Stimulated activated CD4-positive, alpha-beta T cell treated with anti-CD3 and anti-CD28 coated beads, Interleukin-2, amount 100 ng/mL, for 48 hours (primary cell): Measurements from ENCODE around the gene NKAP.
"Not testable (repeated sequence)": the region's sequence is repeated elsewhere in the genome, so short reads cannot be mapped to it uniquely, and the experiment has no call there.

Experiments used
- DNase-seq, 2 donors: peaks; one replicate each; pipeline ENCODE4 v3.0.0-alpha.2; 2020

The NKAP gene

DNA sequence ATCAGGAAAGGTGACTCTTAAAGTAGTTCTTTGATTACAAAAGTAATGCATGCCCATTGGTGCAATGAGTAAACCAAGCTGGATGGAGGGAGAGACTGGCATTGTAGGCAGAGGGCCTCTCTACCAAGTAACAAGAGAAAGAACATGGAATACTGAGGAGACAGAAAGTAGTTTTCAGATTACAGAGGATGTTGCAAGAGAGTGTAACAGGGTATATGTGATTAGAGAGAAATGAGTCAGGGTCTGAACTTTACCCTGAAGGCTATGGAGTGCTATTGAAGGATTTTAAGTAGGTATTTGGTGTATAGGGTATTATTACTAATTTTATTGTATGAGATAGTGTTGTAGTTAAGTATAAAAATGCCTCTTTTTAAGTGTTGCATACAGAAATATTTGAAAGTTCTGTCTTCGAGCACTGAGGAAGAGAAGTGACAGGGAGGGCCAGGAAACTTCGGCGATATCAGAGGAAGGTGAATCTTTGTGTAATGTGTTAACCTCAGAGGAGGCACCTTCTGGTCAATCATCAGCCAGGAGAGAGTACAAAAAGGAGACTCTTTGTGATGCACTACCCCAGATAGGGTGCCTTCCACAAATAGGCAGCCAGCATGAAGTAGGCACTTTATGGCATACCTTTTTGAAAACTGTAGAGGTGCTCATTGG lies 8.2 kb downstream of the NKAP start:
- no peak for DNase-seq

DNA sequence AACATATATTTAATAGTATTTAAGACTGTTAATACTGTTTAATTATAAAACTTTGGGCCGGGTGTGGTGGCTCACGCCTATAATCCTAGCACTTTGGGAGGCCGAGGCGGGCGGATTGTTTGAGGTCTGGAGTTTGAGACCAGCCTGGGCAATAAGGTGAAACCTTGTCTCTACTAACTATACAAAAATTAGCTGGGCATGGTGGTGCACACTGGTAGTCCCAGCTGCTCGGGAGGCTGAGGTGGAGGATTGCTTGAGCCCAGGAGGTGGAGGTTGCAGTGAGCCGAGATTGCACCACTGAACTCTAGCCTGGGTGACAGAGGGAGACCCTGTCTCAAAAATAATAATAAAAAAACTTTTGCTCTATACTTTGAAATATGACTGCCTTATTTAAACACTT lies 21.2 kb downstream of the NKAP start:
- not testable (repeated sequence) for DNase-seq

DNA sequence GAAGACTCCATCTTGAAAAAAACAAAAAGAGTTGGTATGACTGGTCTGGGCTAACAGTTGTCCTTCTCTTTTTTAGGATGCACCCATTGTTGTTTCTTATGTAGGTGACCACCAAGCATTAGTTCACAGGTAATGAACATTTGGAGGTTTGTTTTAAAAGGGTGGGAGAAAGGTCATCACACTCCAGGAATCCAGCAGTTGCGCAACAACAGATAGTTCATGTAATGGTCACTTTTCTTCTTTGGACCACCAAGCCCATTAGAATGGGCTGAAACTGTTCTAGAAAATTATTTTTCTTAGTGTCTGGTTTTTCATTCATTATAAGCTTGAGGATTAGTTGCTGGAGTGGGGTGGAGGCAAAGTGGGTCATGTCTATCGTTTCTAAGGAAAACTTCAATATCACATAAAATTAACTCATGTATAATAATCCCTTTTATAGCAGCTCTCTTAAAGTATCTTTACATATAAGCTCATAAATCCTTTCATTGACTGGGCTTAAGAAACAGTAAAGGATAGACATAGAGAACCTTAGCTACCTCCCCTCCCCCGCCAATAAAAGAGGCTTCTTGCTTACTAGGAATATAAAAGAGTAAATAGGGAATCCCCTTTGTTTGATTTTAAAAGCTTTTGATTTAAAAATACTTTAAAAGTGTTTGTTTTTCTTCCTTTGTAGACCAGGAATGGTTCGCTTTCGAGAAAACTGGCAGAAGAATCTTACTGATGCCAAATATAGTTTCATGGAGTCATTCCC lies 23.5 kb downstream of the NKAP start:
- no peak for DNase-seq

DNA sequence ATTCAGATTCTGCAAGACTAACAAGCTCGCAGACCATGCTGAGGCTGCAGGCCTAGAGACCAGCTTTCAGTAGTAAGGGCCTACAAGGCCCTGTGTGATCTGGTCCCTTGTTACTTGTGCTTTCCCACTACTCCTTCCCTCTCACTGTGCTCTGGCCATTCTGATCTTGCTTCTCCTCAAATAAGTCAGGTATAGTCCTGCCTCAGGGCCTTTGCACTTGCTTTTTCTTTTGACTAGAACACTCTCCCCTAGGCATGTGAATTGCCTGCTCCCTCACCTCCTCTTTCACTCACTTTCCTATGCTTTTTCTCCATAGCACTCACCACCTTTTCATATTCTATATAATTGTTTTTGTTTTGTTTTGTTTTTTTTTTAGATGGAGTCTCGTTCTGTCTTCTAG lies 25.7 kb downstream of the NKAP start:
- DNase-seq: no peak

DNA sequence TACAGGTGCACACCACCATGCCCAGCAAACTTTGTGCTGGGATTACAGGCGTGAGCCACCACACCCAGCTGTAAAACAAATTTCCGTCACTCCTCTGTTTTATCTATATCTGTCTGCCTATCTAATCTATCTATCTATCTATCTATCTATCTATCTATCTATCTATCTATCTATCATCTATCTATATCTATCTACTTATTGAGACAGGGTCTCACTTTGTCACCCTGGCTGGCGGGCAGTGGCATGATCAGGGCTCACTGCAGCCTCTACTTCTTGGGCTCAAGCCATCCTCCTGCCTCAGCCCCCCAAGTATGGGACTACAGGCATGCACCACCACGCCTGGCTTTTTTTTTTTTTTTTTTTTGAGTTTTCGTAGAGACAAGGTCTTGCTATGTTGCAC lies 27.2 kb downstream of the NKAP start:
- no peak for DNase-seq

DNA sequence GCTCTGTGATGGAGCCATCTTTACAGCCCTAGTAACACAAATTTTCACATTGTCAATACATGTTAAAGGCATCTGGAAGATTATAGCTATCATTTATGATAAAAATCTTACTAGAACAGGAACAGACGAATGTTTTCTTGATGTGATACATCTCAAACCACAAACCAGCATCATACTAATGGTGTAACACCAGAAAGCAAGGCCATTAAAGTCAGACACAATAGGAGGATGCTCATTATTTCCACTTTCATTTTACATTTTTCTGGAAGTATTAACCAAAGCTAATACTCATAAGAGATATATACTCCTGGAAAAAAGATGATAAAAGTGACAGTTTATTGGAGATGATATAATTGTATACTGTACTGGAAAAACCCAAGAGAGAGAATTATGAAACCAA lies 42.6 kb downstream of the NKAP start:
- DNase-seq: no peak

DNA sequence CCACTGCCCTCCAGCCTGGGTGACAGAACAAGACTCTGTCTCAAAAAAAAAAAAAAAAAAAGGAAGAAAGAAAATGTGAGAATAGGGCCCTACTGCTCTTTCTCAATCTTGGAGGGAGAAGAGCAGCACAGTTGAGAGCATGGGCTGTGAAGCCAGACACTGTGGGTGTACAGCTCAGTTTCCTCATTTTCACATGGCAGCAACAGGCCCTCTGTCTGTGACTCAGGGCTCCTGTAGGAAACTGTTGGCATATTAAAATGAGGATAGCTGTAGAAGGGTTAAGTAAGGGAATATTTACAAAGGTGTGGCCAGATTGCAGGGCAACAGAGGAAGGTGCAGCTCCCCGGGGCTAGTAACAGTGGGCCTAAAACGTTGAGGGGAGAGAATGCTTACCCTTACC lies 44.4 kb downstream of the NKAP start:
- DNase-seq: no peak

DNA sequence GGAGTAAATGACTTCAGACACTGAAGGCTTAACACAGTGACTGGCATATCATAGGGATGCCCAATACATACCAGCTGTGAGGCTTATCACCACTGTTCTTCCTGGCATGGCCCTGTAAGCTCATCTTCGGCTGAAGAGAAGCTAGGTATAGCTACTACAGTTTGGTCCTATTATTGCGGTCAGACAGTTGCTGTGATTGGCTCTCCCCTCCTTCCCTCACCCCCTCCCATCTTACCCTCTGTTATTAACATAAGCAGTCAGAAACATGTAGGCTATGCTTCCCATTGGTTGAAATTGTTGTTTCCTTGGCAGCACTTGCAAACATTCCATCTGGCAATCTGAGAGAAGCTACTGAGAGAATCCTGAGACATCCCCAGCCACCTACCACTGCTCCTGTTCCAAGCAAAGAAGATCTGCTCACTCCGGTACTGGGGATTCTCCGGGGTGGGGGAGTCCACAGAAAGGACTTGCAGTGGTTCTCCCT lies 47.7 kb downstream of the NKAP start, which contains the start of gene AKAP14:
Gene AKAP14 (plus strand): TSS at position 51 of the 484 bp plus-strand sequence. CDS start 7,331 bp downstream, outside the sequence.
- DNase-seq: no peak

DNA sequence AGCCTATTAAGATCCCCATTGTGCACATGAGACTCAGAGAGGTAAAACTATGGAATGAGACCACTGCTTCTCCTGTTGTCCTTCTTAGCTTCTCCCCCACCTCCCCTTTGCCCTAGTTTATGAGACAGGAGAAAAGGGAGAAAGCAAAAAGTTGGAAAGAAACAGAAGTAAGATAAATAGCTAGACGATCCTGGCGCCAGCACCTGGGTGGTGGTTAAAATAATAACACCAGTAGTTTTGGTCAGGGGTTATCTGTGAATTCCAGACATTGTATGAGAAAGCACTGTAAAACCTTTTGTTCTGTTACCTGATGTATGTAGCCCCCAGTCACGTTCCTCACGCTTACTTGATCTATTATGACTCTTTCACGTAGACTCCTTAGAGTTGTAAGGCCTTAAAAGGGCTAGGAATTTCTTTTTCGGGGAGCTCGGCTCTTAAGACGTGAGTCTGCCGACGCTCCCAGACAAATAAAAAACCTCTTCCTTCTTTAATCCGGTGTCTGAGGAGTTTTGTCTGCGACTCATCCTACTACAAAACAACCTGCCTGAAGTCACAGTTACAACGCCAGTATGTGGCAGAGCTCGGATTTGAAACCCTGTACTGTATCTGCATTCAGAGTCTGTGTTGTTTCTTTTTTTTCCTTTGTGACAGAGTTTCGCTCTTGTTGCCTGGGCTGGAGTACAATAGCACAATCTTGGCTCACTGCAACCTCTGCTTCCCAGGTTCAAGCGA lies 51.4 kb downstream of the NKAP start:
- not testable (repeated sequence) for DNase-seq

DNA sequence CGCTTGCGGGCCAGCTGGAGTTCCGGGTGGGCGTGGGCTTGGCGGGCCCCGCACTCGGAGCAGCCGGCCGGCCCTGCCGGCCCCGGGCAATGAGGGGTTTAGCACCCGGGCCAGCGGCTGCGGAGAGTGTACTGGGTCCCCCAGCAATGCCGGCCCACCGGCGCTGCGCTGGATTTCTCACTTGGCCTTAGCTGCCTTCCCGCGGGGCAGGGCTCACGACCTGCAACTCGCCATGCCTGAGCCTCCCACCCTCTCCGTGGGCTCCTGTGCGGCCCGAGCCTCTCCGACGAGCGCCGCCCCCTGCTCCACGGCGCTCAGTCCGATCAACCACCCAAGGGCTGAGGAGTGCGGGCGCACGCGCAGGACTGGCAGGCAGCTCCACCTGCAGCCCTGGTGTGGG lies 52.9 kb downstream of the NKAP start:
- DNase-seq: not testable (repeated sequence)

DNA sequence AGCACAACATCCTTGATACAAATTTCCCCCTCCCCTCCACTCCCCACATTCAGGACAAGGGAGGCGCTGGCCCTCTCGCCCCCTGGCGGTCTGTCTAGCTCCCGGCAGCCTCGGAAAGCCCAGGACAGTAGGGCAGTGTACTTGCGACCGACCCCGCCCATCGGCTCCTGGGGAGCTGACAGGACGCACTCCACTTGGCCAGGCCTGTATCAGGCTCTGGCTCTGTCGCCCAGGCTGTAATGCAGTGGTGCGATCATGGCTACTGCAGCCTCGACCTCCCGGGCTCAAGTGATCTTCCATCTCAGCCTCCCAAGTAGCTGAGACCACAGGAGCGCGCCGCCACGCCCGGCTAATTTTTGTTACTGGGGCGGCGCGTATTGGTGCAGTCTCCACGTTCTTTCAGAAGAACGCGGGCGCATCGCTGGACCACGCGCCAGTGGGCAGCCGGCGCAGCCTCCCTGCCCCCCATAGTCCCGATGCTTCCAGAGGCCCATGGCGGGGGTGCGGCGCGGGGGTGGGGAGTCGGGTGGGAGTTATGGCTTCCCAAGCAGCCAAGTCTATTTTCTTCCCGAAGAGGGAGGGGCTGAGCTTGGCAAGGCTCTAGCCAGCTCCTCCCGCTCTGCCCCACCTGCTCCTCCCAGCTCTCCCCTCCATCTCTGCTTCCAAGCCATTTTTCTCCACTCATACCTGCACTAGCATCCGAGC lies 55.7 kb downstream of the NKAP start:
- peak; percentile 51 to 53 for DNase-seq

DNA sequence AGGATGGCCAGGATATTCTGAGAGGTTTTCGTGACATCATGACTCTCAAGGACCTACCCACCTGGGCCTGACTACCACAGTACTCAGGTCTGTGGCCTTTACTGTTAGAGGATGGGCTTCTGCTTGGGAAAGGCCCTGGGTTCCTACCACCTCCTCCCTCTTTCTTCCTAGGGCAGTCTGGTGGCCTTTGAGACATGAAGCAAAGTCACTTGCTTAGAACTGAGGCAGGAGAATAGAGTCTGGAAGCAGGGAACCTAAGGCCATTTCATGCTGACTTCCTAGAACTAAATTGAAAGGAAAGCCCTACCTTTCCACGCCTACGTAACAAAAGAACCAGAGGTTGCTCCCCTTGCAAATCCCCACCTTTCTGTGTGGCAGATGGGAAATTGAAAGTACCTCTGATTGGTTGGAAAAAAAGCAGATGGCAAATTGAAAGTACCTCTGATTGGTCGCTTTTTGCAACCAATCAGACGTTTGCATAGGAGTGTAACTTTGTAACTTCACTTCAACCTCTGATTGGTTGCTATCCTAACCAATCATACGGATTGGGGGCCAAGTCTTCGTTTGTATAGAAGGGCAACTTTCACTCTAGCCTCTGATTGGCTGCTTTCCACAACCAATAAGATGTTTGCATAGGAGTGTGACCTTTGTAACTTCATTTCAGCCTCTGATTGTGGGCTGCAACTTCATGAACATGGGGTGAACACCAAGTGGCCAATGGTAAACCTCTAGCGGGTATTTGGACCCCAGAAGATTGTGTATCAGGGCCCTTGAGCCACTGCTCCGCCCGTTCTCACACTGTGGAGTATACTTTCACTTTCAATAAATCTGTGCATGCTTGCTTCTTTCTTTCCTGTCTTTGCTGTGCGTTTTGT lies 57.8 kb downstream of the NKAP start:
- DNase-seq: no peak

DNA sequence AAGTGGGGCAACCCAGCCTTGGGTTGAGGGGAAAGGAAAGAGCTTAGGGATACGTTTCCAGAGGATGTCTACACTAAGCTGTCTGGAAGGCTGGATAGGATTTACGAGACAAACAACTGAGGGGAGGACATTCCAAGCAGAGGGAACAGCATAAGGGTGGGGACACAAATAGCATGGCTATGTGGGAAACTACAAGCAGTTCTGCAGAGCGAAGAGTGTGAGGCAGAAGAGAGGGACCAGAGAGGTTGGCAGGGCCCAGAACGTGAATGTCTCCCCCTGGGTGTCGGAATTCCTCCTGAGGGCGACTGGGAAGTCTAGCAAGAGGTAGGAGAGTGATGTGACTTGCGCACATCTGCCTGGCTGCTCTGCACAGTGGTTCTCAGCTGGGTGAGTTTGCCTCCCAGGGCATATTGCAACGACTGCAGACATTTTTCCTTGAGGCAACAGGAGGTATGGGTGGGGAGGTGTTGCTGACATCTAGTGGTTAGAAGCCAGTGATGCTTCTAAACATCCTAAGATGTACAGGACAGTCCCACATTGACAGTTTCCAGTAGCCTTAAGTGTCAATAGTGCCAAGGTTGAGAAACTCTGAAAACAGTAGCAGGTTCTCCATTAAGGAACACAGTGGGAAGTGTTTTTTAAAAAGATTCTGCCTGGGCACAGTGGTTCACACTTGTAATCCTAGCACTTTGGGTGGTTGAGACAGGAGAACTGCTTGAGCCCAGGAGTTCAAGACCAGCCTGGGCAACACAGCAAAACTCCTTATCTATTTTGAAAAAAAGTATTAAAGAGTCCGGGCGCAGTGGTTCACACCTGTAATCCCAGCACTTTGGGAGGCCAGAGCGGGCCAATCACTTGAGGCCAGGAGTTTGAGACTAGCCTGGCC lies 62.8 kb downstream of the NKAP start:
- DNase-seq: no peak

DNA sequence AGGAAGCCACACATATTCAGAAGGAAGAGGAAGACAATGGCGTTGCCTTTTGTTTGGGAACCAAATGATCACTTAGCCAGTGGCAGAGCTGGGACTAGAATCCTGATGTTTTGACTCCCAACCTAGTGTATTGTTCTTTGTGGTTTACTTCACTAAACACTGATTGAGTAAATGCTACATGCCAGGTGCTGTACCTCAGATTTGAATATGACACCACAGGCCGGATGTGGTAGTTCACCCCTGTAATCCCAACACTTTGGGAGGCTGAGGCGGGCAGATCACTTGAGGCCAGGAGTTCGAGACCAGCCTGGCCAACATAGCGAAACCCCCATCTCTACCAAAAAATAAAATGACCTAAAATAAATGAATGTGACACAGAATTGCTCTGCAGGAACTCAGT lies 63.5 kb downstream of the NKAP start:
- DNase-seq: no peak

DNA sequence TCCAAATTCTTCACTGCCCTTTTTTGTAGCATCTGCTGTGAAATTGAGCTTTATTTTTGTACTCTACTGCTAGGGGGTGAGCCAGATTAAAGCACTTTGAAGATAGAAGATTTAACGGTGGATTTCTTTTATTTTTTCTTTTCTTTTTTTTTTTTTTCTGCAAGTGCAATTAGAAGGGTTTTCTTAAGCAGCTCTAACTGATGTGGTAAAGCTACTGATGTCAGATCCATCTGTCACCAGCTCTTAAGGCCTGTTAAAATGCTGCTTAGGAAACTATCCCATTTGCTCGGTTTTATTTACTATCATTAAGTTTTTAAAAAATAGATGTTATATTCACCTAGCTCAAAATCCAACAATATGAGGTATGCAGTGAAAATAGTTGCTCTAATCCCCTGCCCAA lies 64.8 kb downstream of the NKAP start:
- DNase-seq: no peak

DNA sequence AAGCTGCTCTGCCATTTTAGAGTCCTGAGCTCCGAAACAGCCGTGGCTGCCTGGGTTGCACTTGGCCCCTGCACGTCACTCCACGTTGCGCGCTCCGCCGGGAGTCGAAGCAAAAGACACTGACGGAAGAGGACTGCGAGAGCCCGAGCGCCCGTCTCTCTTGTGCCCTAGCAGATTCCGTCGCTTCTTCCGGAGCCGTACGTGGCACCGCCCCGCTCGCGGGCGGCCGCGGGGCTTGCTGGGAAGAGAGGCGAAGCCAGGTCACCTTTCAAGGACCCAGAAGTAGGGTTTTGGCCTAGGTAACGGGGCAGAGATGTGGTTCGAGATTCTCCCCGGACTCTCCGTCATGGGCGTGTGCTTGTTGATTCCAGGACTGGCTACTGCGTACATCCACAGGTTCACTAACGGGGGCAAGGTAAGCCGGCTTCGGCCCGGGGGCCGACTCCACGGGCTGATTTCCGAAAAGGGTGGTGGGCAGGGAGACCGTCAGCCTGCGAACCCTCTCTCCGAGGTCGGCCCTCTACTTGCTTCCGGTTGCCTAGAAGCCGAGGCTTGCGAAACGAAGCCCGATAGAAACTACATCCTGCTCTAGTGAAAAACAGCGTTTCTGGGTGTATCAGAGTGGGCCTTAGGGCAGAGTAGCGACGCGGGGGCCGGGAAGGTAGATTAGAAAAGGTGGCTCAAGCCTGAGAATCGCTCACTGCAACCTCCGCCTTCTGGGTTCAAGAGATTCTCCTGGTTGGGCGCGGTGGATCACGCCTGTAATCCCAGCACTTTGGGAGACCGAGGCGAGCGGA lies 71.8 kb downstream of the NKAP start, which contains the start of the genes NDUFA1 and RNF113A:
Gene NDUFA1 (plus strand): TSS at position 234 of the 797 bp plus-strand sequence. CDS start 80 bp downstream, at position 314.
Gene RNF113A (minus strand): TSS at position 135 of the 797 bp plus-strand sequence. CDS start 120 bp downstream, at position 15.
- DNase-seq: peak; percentile 66 to 68

DNA sequence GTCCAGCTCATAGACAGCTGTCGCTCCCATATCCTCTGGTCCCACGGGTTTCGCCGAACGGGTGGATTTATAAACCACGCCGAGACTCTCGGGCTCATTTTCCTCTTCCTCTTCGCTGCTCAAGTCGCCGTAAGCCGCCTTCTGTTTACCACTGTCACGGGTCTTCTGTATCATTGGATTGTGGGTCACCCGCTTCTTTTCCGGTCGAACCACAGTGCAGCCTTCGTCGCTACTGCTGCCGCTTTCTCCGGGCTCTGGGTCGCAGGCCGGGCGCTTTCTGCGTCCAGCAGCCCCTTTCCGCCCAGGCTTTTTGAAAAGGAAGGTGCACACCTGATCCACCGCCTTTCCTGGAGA lies 72.3 kb downstream of the NKAP start:
- DNase-seq: no peak
